Mammary epithelial cell (primary cell): ENCODE measurements around the gene AFG1L.

Experiments used
- EZH2 ChIP-seq: IDR thresholded peaks from 2 replicates; pipeline ENCODE4 v1.6.1; 2012; ENCODE audit warnings: low read length, inconsistent platforms, borderline replicate concordance
- TF ChIP-seq, protein P1 (sequence below), 2 donors: IDR thresholded peaks in 1 of 2; conservative IDR thresholded peaks in 1 of 2; 2 replicates each; pipeline ENCODE4 v1.5.1; 2011 to 2012; ENCODE audit warnings: inconsistent platforms in 2 of 2, low read length in 2 of 2, mild to moderate bottlenecking in 2 of 2, control low read depth in 1 of 2, low read depth in 1 of 2; ENCODE audit not compliant: insufficient read depth in 1 of 2; ENCODE audit errors: extremely low read depth in 1 of 2

DNA sequence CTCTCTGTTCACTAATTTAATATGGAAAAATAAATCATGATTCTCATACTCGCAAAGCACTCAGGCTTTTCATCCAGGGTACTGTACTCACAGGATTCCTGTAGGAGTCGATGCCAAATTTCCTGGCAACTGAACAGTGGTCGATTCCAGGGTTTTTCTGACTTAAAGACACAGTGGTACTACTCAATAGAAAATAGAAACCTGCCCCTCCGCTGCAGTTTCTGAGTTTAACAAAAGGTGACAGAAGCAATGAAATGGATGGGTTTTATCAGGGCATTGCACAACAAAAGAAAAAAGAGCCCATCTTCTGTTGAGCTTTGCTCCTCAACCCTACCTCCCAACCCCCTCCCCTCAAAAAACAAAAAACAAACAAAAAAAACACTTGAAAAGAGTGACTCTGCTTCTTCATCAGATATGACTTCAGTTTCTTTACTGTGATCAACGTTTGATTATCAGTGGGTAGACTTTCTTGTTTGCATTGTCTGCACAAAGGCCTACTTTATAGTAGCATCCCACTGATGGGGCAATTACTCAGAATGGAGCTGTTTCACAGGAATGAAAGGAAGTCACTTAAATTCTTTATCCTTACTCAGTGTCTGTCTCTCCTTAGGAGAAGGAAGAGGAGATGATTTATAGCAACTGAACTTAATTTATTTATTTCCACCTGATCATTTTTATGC, 169.7 kb downstream of the AFG1L start:
- no peak for TF ChIP-seq EZH2
- TF ChIP-seq, protein P1, sequence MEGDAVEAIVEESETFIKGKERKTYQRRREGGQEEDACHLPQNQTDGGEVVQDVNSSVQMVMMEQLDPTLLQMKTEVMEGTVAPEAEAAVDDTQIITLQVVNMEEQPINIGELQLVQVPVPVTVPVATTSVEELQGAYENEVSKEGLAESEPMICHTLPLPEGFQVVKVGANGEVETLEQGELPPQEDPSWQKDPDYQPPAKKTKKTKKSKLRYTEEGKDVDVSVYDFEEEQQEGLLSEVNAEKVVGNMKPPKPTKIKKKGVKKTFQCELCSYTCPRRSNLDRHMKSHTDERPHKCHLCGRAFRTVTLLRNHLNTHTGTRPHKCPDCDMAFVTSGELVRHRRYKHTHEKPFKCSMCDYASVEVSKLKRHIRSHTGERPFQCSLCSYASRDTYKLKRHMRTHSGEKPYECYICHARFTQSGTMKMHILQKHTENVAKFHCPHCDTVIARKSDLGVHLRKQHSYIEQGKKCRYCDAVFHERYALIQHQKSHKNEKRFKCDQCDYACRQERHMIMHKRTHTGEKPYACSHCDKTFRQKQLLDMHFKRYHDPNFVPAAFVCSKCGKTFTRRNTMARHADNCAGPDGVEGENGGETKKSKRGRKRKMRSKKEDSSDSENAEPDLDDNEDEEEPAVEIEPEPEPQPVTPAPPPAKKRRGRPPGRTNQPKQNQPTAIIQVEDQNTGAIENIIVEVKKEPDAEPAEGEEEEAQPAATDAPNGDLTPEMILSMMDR (conservative IDR thresholded peaks at IDR 0.05 in 1 of 2, IDR thresholded peaks at IDR 0.05 in 1 of 2; ENCODE audit: extremely low read depth in 1 of 2, insufficient read depth in 1 of 2, low read depth in 1 of 2, low read length in 2 of 2): no peak
